Neural crest cell (in vitro differentiated cells): ENCODE measurements around the gene HDAC9. TPM values are rescaled to one million over a fixed set of nuclear protein-coding genes. Genes with fewer than 3 reads are reported as not detected.

Experiments
- DNase-seq: peaks from one replicate; pipeline ENCODE4 v3.0.0; 2021; ENCODE audit warnings: low read depth, mixed read lengths, low spot score
- H3K27ac Mint-ChIP-seq: one replicate; pipeline ENCODE4 v1.8.0; 2021; ENCODE audit warnings: mild to moderate bottlenecking, mixed read lengths; ENCODE audit not compliant: unreplicated experiment
- H3K27me3 Mint-ChIP-seq: 2 replicates; pipeline ENCODE4 v1.8.0; 2021; ENCODE audit warnings: low read depth, mild to moderate bottlenecking, mixed read lengths
- H3K36me3 Mint-ChIP-seq: 2 replicates; pipeline ENCODE4 v1.8.0; 2021; ENCODE audit warnings: low read depth, mild to moderate bottlenecking, mixed read lengths
- H3K4me1 Mint-ChIP-seq: 2 replicates; pipeline ENCODE4 v1.8.0; 2021; ENCODE audit warnings: mixed read lengths
- H3K4me3 Mint-ChIP-seq: one replicate; pipeline ENCODE4 v1.8.0; 2021; ENCODE audit warnings: mild to moderate bottlenecking, mixed read lengths
- H3K9me3 Mint-ChIP-seq: 2 replicates; pipeline ENCODE4 v1.8.0; 2021; ENCODE audit warnings: mixed read lengths
- total RNA-seq: library from RNA; stranded (reverse); gene quantifications from 2 replicates; pipeline ENCODE4 v1.2.1, GENCODE V29; 2021
- TF ChIP-seq, protein P1 (sequence below): fragments of 200-600 bp; sonication (generic); conservative IDR thresholded peaks from 2 replicates; pipeline ENCODE4 v1.5.0; 2021; ENCODE audit warnings: antibody characterized with exemption, mild to moderate bottlenecking

Gene HDAC9
- total RNA-seq, 1 donor from 2014 or later, result 32.3 TPM

DNA sequence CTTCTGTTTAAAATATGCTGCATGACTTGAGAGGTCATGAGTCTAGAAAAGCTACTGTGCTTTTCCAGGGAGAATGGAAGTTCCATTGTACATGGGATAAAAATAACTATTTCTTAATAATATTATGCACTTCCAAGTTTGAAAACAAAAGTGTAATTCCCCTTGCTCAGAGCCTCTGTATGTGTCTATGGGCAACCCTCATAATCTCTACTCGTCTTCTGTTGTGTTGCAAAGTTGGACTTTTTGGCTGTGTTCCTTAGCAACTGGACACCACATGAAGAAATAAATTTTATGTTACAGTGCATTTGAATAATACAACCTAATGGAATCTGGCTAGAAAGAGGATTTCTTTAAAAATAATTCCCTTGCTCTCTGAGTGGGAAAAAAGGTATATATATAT lies 379.3 kb downstream of the HDAC9 start:
- Mint-ChIP-seq H3K36me3 (peaks cover 6% of the 10 kb centered on the region), H3K27me3 (no peaks in the 10 kb centered on the region), H3K4me1 (no peaks in the 10 kb centered on the region), H3K4me3 (no peak overlapping the region), H3K9me3 (peaks cover 14% of the 10 kb centered on the region), H3K27ac (no peak overlapping the region)
- TF ChIP-seq, protein P1, sequence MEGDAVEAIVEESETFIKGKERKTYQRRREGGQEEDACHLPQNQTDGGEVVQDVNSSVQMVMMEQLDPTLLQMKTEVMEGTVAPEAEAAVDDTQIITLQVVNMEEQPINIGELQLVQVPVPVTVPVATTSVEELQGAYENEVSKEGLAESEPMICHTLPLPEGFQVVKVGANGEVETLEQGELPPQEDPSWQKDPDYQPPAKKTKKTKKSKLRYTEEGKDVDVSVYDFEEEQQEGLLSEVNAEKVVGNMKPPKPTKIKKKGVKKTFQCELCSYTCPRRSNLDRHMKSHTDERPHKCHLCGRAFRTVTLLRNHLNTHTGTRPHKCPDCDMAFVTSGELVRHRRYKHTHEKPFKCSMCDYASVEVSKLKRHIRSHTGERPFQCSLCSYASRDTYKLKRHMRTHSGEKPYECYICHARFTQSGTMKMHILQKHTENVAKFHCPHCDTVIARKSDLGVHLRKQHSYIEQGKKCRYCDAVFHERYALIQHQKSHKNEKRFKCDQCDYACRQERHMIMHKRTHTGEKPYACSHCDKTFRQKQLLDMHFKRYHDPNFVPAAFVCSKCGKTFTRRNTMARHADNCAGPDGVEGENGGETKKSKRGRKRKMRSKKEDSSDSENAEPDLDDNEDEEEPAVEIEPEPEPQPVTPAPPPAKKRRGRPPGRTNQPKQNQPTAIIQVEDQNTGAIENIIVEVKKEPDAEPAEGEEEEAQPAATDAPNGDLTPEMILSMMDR, result no peak
- DNase-seq, result no peak

DNA sequence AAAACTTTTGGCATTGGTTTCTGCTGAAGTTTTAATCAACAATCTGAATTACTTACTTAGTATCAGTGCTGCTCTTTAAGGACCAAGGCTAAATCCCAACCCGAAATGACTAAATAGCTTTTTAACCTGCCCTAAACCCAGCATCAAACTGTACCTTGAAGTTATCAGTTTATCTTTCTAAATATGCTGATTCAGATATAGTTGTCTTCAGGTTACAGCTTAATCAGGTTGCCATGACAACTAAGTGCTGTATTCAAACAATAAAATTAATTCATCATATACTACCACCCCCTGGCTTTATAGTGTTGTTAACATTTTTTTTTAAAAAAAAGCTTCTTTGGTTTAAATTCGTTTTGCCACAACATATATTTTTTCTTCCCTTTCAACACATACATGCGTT lies 382.3 kb downstream of the HDAC9 start:
- peaks cover 6% of the 10 kb centered on the region for H3K36me3 Mint-ChIP-seq
- no peaks in the 10 kb centered on the region for H3K27me3 Mint-ChIP-seq
- H3K27ac Mint-ChIP-seq, result no peak overlapping the region
- peaks cover 14% of the 10 kb centered on the region for H3K9me3 Mint-ChIP-seq
- no peak for DNase-seq
- no peak overlapping the region for H3K4me3 Mint-ChIP-seq
- no peaks in the 10 kb centered on the region for H3K4me1 Mint-ChIP-seq
- TF ChIP-seq, protein P1, result no peak

DNA sequence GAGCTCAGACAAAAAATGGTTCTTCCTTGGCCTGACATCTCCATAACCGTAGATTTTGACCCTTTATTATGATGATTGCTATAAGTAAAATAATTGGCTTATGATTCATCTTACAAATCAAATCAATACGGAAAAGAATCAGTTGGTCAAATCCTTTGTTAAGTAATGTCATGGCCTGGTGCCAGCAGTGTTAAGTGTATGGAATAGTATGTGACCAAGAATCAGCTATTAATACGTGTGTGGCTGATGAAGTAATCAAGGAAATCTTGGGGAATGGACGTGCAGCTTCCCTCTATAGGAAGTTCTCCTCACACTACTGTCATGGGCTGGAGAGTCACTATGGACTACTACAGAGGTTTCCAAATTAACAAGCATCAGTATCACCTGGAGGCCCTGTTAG lies 391.3 kb downstream of the HDAC9 start:
- H3K27me3 Mint-ChIP-seq, result no peaks in the 10 kb centered on the region

DNA sequence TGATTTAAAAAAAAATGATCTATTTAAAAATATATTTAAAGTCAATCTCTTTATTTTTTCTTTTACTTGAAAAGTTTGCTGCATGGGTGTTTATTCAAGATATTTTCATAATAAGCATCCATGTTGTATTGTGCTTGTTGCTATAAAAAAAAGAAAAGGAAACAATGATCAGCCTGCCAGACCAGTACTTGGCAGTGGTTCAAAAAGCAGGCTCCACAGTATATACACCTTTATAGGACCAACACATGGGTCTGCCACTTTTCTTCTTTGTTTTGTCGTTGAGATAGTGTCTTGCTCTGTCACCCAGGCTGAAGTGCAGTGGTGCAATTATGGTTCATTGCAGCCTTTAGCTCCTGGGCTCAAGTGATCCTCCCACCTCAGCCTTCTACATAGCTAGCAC lies 393.9 kb downstream of the HDAC9 start:
- Mint-ChIP-seq H3K27ac (no peak overlapping the region), H3K4me3 (no peak overlapping the region), H3K27me3 (no peaks in the 10 kb centered on the region), H3K36me3 (no peaks in the 10 kb centered on the region), H3K9me3 (no peaks in the 10 kb centered on the region), H3K4me1 (no peaks in the 10 kb centered on the region)
- no peak for DNase-seq
- TF ChIP-seq, protein P1, result no peak

More for the DNA sequence above, 391.3 kb downstream of the HDAC9 start:
- no peak for DNase-seq
- TF ChIP-seq, protein P1, result no peak
- Mint-ChIP-seq H3K4me3 (no peak overlapping the region), H3K9me3 (no peaks in the 10 kb centered on the region), H3K27ac (no peak overlapping the region), H3K4me1 (no peaks in the 10 kb centered on the region), H3K36me3 (no peaks in the 10 kb centered on the region)

DNA sequence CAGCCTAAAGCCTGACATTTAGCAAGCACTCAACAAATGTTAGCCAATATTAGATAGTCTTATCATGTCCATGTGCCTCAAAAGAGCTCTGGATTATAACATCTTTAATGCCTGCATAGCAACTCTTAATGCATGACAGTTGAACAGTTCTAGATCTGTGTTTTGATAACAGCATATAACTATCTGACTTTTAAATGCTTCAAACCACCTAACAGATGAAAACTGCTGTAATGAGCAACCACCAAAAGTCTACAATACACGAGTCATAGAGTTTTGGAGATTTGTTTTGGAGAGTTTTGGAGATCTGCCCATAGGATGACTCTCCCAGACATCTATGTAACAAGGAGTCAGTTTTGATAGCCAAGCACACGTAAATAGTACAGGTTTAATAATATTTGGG lies 394.6 kb downstream of the HDAC9 start:
- H3K4me3 Mint-ChIP-seq, result no peak overlapping the region
- no peaks in the 10 kb centered on the region for H3K4me1 Mint-ChIP-seq
- no peaks in the 10 kb centered on the region for H3K36me3 Mint-ChIP-seq
- H3K27ac Mint-ChIP-seq, result no peak overlapping the region
- no peaks in the 10 kb centered on the region for H3K27me3 Mint-ChIP-seq
- TF ChIP-seq, protein P1, result no peak
- H3K9me3 Mint-ChIP-seq, result no peaks in the 10 kb centered on the region
- no peak for DNase-seq
